ENCODE measurements around the gene ERG.

ERG gene

DNA sequence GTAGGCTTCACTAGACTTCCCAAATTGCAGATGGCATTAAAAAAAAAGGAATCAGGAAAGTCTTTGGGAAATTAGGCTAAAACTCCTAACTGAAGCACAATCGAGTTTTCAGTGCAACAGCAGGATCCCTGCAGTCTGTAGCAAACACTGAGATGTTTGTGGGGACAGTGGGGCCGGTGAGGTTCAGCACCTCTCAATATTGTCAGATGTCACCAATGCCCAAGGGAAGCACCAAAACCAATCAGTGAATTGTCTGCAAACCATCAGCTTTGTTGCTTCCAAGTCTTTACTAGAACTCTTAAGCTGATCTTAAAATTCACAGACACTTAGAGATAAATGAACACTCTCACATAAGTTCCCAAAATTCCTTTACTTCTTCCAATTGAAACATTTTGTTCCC, 2.6 kb downstream of the ERG start:
- DNase-seq = no peak

DNA sequence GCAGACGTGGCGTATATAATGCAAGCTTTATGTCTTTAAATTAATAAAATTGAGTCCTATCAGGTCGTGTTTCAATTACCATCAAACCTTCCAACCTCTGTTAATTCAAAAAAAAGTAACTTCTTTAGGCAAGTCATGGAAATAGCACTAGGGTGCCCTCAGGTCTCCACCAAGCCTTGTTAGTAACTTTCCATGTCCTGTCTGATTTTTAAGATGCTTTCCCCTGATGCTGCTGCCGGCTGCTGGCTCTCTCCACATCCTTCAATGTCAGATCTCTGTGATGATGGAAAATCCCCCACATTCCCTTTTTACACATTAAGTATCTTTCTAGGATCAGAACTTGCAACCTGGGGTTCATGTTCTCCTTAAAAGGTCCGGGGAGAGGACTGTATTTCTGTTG, 3.0 kb downstream of the ERG start:
- DNase-seq = no peak

GRCh38 chr21:38494703-38495102, 3.6 kb downstream of the ERG start:
- DNase-seq = no peak

DNA sequence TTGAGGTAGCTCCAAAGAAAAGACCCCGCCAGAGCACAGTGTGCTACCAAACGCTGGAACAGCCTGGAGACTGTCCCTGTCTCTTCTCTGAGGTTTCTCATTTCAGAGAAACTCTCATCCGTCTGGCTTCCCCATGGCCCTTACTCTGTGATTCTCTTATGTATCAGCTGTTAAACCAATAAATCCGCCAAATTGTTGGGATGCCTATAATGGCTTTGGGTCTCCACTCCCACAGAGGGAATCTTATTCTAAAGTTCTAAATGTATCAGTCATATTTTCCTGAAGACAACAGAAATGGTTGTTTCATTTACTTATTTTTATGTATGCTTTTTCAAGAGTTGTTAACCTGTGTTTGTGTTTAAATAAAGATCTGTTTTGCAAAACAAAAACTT, 4.0 kb downstream of the ERG start:
- no peak for DNase-seq

GRCh38 chr21:38493549-38494250, 4.6 kb downstream of the ERG start:
- no peak for DNase-seq

GRCh38 chr21:38492007-38492406, 6.3 kb downstream of the ERG start:
- DNase-seq = no peak

DNA sequence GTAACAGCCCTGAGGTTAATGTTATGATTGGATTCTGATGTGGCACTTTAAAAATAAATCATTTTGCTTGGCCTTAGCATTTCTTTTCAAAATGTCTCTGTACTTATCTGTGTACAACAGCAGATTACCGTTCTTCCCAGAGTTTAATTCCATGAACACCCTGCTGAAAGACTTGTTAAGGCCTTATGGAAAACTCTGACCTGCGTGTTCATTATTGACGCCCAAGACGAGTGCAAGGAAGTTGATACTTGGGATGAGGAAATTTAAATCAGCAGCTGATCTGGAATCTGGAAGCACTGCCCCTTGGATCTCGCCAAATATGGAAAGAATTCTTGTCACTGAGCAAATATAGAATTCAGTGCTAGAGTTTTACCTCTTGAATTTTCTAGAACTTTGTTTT, 6.7 kb downstream of the ERG start:
- no peak for DNase-seq

GRCh38 chr21:38490411-38491020, 7.8 kb downstream of the ERG start:
- no peak for DNase-seq

DNA sequence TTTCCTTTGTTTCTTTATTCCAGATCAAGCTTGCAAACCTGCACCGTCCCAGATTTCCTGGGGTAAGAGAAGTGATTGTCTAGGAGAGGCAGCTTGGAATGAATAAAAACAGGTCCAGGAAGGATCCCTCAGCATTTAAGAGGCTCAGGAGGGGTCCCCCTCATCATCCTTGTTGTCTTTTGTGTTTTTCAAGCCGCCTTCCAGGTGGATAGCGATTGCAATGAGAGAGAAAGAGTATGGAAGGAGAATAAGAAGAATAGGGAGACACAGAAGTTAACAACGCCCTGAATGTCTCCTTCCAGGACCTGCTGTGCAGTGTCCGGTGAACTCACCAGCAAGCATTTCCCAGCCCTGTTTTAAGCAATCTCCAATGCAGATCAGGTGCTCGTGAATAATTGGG, 8.5 kb downstream of the ERG start:
- no peak for DNase-seq

DNA sequence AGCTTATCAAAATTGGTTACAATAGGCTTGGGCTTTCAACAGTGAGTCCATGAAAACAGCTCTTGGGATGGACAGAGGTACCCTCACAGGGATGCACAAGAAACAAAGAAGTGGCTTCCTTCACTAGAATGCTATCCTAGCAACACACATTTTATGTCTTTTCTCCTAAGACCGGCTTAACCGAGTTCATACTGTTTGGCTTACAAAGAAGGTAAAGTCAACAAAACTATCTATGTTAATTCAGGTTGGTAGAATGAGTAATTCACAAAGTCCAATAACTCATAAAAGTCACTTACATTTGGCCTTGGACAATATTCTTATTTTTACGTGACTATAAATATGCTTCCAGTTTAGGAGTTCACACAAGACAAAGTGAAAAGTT, 9.0 kb downstream of the ERG start:
- DNase-seq = no peak

- no peak for DNase-seq
Measured at GRCh38 chr21:38488640-38489270, 9.5 kb downstream of the ERG start.

- DNase-seq = peak; percentile 40 to 45
Measured at GRCh38 chr21:38487901-38488639, 10.2 kb downstream of the ERG start.

- DNase-seq = no peak
Measured at GRCh38 chr21:38486706-38487105, 11.6 kb downstream of the ERG start.

GRCh38 chr21:38486221-38486620, 12.1 kb downstream of the ERG start:
- no peak for DNase-seq

DNA sequence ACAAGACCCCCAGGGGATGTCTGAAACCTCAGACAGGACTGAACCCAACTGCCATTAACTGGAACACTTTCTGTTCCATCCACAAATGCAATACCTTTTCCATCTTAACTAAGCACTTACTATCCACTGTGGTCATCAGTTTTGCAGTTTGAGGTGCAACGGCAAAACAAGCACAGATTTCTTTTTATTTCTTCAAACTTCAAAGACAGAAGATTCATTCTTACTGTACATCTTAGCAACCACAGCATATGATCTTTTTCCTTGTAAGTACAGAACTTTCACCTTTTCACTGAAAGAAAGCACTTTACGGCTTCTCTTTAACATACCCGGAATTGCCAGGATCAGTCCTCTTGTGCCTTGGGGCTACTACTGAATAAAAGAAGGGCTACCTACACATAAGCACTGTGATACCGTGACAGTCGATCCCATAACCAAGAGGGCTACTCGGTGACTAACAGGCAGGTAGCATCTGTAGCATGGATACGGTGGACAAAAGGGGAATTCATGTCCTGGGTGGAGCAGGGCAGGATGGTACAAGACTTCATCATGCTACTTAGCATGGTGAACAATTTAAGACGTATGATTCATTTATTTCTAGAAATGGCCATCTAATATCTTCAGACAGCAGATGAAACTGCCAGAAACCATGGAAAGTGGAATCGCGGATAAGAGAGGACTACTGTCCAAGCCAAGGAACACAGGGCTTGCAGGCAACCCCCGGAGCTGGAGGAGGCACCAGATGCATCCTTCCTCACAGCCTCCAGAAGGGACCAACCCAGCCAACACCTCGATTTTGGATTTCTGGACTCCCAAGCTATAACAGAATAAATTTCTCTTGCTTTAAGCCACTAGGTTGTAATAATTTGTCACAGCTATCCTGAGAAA, 18.4 kb downstream of the ERG start:
- DNase-seq = no peak

DNA sequence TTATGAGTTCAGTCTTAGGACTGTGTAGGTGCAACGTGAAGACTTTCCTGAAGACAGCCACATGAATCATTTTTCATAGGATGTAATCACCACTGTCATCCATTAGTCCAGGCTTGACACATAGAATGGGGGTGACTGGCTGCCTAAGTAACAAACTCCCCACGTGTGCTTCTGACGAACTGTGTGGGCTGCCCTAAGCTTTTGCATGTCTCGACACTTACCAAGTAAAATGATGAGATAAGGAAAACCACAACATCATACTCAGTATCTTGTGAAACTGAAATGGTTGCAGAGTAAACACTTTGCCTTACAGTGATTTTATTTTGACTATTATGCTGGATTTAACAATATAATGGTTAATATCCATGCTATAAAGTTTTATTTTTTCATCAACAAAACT, 19.5 kb downstream of the ERG start:
- no peak for DNase-seq

GRCh38 chr21:38477226-38477625, 21.1 kb downstream of the ERG start:
- DNase-seq = no peak

DNA sequence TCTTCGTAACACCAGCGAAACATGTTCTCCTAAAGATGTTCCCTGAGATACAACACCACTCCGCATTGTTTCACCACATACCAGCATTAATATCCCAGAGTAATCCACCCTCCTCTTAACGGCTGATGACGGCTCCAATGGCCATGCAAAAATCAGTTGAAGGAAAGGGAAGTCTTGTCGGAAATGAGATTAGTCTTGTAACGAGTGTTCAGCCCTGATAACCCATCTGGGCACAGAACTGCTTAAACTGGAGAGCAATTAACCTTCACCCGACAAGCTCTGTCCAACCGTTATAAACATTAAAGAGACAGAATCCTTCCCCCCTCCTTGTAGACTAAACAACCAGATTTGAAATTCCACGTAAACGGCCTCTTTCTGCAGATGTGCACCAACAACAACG, 21.9 kb downstream of the ERG start:
- DNase-seq = no peak

GRCh38 chr21:38475519-38475918, 22.8 kb downstream of the ERG start:
- DNase-seq = no peak

- no peak for DNase-seq
Measured at GRCh38 chr21:38474796-38475195, 23.5 kb downstream of the ERG start.

GRCh38 chr21:38474124-38474523, 24.2 kb downstream of the ERG start:
- no peak for DNase-seq

GRCh38 chr21:38472412-38473108, 25.7 kb downstream of the ERG start:
- no peak for DNase-seq
